HG02571 (cell line): ENCODE data around the gene KCNK5.

ENCODE experiments used
- ATAC-seq: cut with Tn5 transposase; IDR thresholded peaks from one replicate; pipeline ENCODE4 v1.9.1; 2021; ENCODE audit warnings: mild to moderate bottlenecking, moderate library complexity; ENCODE audit not compliant: unreplicated experiment

The KCNK5 gene

GRCh38 chr6:39178235-39178634 lies 51.0 kb downstream of the KCNK5 start:
- no peak for ATAC-seq

DNA sequence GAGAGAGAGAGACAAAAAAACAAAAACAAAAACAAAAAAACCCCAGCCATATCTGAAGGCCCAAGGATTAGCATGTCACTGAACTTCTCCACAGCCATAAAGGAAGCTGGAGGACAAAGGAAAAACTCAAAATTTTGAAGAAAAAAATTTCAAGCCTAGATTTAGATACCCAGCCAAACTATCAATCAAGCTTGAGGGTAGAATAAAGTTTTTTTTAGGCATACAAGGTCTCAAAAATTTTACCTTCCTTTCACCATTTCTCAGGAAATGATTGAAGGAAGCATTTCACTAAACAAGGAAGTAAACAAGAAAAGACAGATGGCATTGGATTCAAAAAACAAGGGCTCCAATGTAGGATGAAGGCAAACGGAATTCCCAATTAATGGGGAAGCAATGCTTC lies 52.1 kb downstream of the KCNK5 start:
- ATAC-seq, result no peak

GRCh38 chr6:39173270-39173669 lies 56.0 kb downstream of the KCNK5 start:
- no peak for ATAC-seq

DNA sequence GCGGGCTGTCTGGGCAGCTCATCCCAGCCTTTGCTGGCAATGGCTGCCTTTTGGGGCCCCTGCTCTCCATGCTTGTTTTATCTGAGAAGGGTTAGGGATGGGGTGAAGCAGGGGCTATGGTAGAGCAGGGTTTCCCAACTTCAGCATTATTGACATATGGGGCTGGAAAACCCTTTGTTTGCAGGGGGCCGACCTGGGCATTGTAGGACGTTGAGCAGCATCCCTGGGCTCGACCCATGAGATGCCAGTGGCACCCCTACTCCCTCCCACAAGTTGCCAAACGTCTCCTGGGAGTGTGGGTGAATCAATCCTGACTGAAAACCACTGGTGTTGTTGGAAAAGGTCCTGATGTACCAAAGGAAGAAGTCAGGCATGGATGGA lies 56.9 kb downstream of the KCNK5 start:
- no peak for ATAC-seq

DNA sequence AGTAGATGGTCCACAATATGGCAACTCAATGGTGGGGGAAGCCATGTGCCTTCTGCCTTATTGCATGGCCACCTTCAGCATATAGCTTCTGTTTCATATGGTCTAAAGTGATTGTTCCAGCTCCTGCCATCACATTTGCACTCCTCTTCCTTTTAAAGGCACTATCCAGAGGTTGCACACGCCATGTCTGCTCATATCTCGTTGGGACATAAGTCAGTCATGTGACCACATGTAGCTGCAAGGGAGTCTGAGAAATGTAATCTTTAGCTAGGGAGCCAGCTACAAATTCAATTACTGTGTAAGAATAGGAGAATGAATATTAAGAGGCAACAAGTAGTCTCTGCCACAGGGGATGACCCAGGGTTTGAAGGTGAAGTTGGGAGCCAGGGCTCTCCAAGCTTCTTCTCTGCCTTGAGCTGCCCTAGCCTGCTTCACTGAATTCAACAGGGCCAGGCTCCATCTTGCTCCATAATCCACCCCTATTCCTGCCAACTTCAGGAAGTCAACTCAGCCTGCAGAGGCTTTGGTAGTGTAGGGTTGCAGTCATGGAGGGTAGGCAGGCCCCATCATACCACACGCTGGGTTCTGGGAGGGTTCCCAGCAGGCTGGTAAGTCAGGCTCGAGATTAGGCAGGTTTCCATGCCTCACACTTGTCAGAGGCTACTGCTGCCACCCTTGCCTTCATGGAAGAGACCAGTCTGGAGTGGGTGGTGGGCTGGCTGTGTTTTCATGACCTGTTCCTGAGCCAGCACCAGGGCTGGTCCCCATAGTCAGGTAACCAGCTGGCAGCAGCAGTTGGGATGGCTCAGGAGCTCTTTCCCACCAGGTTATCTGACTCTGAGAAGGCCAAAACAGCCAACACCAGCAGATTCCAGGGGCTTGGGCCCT lies 57.5 kb downstream of the KCNK5 start:
- no peak for ATAC-seq

GRCh38 chr6:39170860-39171259 lies 58.4 kb downstream of the KCNK5 start:
- no peak for ATAC-seq

DNA sequence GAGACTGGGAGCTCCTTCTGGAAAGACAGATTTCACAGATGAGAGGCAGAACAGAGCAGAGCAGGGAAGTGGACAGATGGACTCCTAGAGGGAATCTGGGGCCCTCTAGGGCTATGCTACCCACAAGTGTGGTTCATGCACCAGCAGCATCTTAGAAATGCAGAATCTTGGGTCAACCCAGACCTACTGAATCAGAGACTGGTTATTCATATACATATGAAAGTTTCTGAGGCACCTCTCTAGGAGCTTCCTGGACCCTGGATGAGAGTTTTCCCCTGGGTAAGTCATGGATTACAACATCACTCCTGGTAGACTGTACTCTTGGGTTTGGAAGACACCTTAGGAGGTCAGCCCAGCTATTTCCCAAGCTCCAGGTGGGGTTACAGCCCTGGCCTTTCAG lies 58.9 kb downstream of the KCNK5 start:
- no peak for ATAC-seq

DNA sequence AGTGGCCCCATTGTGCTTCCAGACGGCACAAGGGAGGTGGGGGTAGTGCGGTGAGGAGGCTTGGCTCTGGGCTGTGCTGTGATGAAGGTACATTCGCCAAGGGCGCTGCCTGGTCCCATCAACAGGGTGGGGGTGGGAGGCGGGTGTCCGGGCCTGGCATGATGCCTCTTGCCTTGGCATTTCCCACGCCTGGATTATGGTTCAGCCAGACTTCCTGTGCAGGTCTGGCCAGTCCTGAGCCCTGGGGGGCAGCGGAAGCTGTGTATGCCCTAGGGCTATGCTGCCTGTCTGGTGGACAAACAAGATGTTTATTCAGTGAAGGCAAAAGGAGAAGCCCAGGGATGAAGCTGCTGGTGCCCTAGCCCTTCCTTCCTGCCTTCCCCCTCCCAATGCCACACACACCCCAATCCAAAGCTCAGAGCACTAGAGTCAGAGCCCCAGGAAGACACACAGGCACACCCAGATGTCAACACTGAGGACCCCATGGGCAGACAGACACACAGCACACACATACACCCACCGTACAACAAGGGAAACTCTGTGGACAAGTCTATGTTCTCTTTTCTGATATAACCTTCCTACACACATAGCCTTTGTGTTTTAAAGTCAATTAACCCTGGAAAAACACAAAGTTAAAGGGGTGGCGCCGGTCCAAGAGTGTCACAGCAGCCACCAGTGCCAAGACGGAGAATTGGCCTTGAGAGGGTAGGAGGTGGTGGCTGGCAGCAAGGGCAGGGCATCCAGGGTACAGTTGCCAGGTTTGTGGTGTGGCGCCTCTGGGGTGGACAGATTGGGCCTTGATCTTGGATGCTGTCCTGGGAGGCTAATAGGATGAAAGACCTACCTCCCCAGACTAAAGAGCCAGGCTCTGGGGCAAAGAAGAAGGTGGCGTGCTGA lies 59.6 kb downstream of the KCNK5 start:
- ATAC-seq, result no peak

- no peak for ATAC-seq
These were observed 61.2 kb downstream of the KCNK5 start for GRCh38 chr6:39167866-39168625.

- no peak for ATAC-seq
These were observed 62.0 kb downstream of the KCNK5 start for GRCh38 chr6:39167321-39167720.

DNA sequence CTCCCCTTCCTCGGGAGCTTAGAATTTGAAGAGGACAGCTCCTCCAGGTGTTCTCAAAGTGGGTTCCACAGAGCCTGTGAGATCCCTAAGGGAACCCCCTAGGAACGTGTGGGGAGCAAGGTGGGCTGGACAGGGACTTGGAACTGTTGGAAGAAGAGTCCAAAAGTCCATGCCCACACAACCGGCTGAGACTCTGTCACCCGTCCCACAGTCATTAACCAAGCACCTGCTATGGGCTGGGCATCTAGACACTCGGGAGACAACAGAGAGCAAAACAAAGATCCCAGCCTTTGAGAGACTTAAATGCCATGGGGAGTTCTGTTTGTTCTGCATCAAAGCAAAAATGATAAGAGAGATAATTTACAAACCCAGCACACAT lies 62.4 kb downstream of the KCNK5 start:
- no peak for ATAC-seq

DNA sequence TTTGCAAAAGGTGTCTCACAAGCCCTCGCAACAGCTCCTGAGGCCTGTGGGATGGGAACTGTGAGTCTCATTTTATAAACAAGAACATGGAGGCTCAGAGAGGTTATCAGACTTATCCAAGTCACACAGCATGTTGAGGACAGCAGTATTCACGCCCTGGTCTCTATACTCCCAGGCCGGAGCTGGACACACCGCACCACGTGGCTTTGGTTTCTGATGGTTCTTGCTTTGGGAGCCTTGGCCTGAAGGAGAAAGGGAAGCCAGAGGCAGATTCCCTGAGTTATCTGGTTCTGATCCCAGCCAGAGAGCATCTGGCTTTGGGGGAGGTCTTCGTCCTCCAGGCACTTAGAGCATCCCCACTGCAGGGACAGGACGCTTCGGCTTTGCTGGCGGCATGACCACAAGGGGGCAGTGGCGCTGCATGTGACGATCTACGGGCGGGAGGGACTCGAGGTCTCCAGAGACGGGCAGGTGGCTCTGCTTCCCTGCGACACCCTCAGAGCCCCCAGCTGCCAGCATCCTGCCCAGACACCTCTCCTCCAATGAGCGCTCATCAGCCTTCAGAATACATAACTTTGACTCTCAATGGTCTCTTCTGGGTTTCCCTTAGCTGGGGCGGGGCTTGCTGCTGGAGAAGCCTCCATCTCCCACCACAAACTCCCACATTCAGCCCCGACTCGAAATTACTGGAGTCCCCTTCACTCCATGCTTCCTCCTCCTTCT lies 62.9 kb downstream of the KCNK5 start:
- ATAC-seq, result no peak

DNA sequence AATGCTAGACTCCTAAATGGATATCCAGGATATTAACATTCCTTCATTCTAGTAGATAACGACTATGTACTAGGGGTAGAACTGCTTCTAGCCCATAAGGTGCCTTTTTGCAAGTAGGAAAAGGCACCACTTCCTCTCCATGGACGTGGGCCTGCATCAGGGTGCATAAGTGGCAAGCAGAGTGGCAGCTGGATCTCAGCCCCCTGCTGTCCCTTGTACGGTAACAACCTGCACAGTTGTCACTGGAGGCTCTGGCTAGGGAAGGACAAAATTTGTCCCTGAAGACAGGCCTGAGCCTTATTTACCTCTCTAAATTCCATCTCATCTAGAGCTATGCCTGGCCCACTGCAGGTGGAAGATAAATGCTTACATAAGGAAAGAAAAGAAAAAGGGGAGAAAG lies 71.8 kb downstream of the KCNK5 start:
- no peak for ATAC-seq

DNA sequence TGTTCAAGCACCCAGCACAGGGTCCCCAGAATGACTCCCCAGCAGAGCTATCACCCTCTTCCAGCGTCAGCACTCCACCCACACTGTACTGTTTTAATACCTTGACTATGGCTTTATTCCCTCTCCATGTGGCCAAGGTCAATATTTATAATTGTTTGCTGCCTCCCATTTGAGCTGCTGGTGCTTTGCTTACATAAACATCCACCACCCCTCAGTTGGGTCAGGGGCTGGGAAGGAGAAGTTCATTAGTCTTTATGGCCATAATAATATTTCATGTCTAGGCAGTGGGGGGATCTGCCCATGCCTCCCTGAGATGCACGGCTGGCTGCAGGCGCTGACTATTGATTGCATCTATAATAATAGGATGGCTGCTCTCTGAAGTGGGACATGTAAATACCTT lies 72.5 kb downstream of the KCNK5 start:
- ATAC-seq, result no peak

DNA sequence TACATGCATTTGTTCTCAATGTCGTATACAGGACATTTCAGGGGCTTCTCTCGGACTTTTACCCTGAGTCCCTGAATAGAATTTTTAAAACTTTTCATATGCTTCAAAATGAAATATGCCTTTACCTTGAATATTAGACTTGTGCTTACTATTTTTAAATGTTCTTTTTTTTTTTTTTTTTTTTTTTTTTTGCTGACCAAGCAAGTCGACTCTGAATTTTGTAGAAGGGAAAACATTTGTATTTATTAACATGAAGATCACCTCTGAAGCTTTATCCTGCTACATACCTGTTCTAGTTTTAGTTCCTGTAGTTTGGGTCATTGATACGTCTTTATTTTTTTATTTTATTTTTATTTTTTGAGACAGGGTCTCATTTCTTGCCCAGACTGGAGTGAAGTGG lies 74.6 kb downstream of the KCNK5 start:
- ATAC-seq, result no peak

- ATAC-seq, result no peak
These were observed 75.4 kb downstream of the KCNK5 start for GRCh38 chr6:39153766-39154397.

- no peak for ATAC-seq
These were observed 77.0 kb downstream of the KCNK5 start for GRCh38 chr6:39152262-39152661.

- no peak for ATAC-seq
These were observed 78.1 kb downstream of the KCNK5 start for GRCh38 chr6:39151211-39151610.

DNA sequence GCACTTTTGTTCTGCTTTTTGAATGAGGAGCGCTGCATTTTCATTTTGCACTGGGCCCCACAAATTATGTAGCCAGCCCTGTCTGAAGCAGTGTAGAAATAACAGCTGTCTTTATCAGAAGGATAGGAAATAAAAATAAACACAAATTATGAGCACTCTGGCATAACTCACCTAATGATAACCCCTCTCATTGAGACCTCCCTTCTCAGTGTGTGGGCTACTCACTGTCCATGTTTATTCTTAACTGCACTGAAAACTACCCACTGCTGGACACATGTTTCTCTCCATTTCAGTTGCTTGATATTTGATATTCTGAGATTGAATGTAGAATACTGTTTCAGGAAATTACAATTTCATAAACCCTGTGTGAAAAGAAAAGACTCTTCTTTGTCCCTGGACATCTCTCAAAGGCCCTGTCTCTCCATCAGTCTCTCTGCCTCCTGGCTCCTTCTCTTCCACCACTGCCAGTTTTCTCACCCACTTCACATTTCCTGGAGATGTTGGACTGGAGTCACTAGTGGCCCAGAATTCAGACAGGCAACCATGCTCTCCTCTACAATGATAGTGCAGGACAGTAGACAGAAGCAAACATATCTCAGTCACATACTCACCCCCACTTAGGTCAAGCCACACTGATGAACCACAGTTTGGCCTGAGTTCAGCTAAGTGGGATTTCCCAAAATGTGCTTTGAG lies 84.6 kb downstream of the KCNK5 start:
- no peak for ATAC-seq
